K562 (cell line): Measurements from ENCODE around the gene C6orf89. TPM values are rescaled to one million over a fixed set of nuclear protein-coding genes. Genes with fewer than 3 reads are reported as not detected.

ENCODE experiments used
- ADNP ChIP-seq: fragments of 200-800 bp; sonication (Bioruptor generic); IDR thresholded peaks from 2 replicates; pipeline ENCODE4 v1.6.1; 2016; ENCODE audit warnings: missing genetic modification characterization, missing compliant biosample characterization
- CEBPG ChIP-seq, 3 experiments: fragments of 200-800 bp in 1 of 3; sonication (Bioruptor generic) in 1 of 3; sonication (generic) in 1 of 3; formaldehyde crosslinking in 1 of 3; IDR thresholded peaks in 2 of 3; conservative IDR thresholded peaks in 1 of 3; 2 replicates each; pipeline versions ENCODE4 v1.6.1 to v1.8.0; 2016 to 2022; ENCODE audit warnings: missing compliant biosample characterization in 2 of 3, missing genetic modification characterization in 2 of 3, mild to moderate bottlenecking in 1 of 3, missing genetic modification reagents in 1 of 3
- FOXM1 ChIP-seq, 2 experiments: fragments of 450-650 bp in 1 of 2; sonication (generic) in 1 of 2; formaldehyde crosslinking in 1 of 2; IDR thresholded peaks; 2 replicates each; pipeline versions ENCODE4 v1.6.1 to v1.9.0; 2017 to 2022; ENCODE audit warnings: low read depth in 2 of 2, mild to moderate bottlenecking in 2 of 2, missing genetic modification reagents in 1 of 2, moderate library complexity in 1 of 2
- FUS ChIP-seq: fragments of 200-400 bp; formaldehyde crosslinking; optimal IDR thresholded peaks from 2 replicates; pipeline ENCODE3; 2017; ENCODE audit warnings: low read depth, low read length
- HCFC1 ChIP-seq: IDR thresholded peaks from 2 replicates; pipeline ENCODE4 v1.6.1; 2012; ENCODE audit warnings: low read depth, low read length, improper control_type of control experiment
- MAFK ChIP-seq: IDR thresholded peaks from 2 replicates; pipeline ENCODE4 v1.6.1; 2011; ENCODE audit warnings: low read length, improper control_type of control experiment
- MTF1 ChIP-seq: fragments of 250-450 bp; sonication (Bioruptor Pico); IDR thresholded peaks from 2 replicates; pipeline ENCODE4 v1.9.0; 2021; ENCODE audit warnings: moderate library complexity, mild to moderate bottlenecking, inconsistent platforms, borderline replicate concordance
- SREBF2 ChIP-seq: sonication (generic); formaldehyde crosslinking; IDR thresholded peaks from 2 replicates; pipeline ENCODE4 v1.4.0; 2020; ENCODE audit warnings: mild to moderate bottlenecking, missing genetic modification reagents
- SRSF1 ChIP-seq: fragments of 200-400 bp; formaldehyde crosslinking; IDR thresholded peaks from 2 replicates; pipeline ENCODE4 v1.6.1; 2017; ENCODE audit warnings: mild to moderate bottlenecking, low read depth, low read length, moderate library complexity
- ZNF174 ChIP-seq: fragments of 250-450 bp; sonication (Bioruptor Pico); IDR thresholded peaks from 2 replicates; pipeline ENCODE4 v1.4.0; 2020; ENCODE audit warnings: mild to moderate bottlenecking
- polyA plus RNA-seq, 8 experiments: library from polyadenylated mRNA; depleted of rRNA in 4 of 8; stranded (reverse) in 5 of 8; unstranded in 3 of 8; fragments of >200 nt; fragmentation: Nextera tagmentation in 2 of 8; fragmentation: Illumina TruSeq in 1 of 8; extraction: Ambion mirVana in 2 of 8; extraction: Trizol in 1 of 8; gene quantifications; 2 replicates each; pipeline versions ENCODE4 v1.2.1 to v1.2.3, GENCODE V29; 2011 to 2014; ENCODE audit warnings: inconsistent platforms in 1 of 8, missing spikeins in 1 of 8
- total RNA-seq, 7 experiments: library from RNA; depleted of rRNA in 6 of 7; stranded (reverse); fragments of >200 nt in 6 of 7; fragmentation: Illumina TruSeq in 2 of 7; extraction: Trizol in 2 of 7; gene quantifications; 2 replicates each; pipeline versions ENCODE4 v1.2.1 to v1.2.3, GENCODE V29; 2011 to 2021; ENCODE audit warnings: low replicate concordance in 1 of 7
- TF ChIP-seq, protein P1 (sequence below): fragments of 450-650 bp; IDR thresholded peaks from 2 replicates; pipeline ENCODE4 v1.6.1; 2016; ENCODE audit warnings: missing biosample characterization, missing genetic modification characterization
- TF ChIP-seq, protein P2 (sequence below), 2 experiments: fragments of 250-450 bp in 1 of 2; fragments of 450-650 bp in 1 of 2; sonication (Bioruptor Pico) in 1 of 2; IDR thresholded peaks; 2 replicates each; pipeline versions ENCODE4 v1.6.1 to v1.8.0; 2016 to 2021; ENCODE audit warnings: mild to moderate bottlenecking in 2 of 2, moderate library complexity in 2 of 2, missing compliant biosample characterization in 1 of 2, missing genetic modification characterization in 1 of 2

C6orf89 gene
- total and polyA plus RNA-seq, 9 of the 15 experiments (the other 6 are each of a cell fraction or from before 2014, with no cell fraction given): 35.2 to 111 (median 58.5) TPM

DNA sequence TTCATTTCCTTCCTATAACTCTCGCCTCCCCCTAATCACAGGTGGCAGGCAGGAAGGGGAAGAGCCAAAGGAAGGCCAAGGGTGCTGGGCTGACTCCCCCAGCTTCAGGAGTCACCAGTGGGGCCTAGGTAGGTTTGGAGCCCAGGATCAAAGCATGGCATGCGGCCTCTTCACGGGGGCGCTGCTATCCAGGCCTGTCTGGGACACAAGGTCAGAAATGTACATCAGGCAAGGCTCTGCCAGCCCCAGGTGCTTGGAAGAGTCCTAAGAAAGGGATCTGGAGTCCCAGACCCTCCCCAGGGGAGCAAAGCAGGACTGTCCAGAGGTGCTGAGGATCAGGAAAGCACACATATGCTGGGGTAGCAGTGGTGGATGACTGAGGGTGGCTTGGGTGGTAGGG lies 79.2 kb downstream of the C6orf89 start (continued):
- TF ChIP-seq, protein P1, sequence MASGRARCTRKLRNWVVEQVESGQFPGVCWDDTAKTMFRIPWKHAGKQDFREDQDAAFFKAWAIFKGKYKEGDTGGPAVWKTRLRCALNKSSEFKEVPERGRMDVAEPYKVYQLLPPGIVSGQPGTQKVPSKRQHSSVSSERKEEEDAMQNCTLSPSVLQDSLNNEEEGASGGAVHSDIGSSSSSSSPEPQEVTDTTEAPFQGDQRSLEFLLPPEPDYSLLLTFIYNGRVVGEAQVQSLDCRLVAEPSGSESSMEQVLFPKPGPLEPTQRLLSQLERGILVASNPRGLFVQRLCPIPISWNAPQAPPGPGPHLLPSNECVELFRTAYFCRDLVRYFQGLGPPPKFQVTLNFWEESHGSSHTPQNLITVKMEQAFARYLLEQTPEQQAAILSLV: no peak
- no peak for TF ChIP-seq SRSF1
- TF ChIP-seq, protein P2, sequence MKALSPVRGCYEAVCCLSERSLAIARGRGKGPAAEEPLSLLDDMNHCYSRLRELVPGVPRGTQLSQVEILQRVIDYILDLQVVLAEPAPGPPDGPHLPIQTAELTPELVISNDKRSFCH (CRISPR knock-in tag; IDR thresholded peaks at IDR 0.05): no peak
- TF ChIP-seq, protein P2 (tag; IDR thresholded peaks at IDR 0.05): no peak
- TF ChIP-seq ZNF174: no peak
- TF ChIP-seq MAFK: no peak
- no peak for TF ChIP-seq ADNP (tag)
- TF ChIP-seq CEBPG (CRISPR knock-in tag; IDR thresholded peaks at IDR 0.05): no peak
- no peak for TF ChIP-seq CEBPG (tag; conservative IDR thresholded peaks at IDR 0.05 in 1 of 2, IDR thresholded peaks at IDR 0.05 in 1 of 2)
- TF ChIP-seq FOXM1 (IDR thresholded peaks at IDR 0.05; ENCODE audit: low read depth): no peak
- no peak for TF ChIP-seq FOXM1 (CRISPR knock-in tag; IDR thresholded peaks at IDR 0.05; ENCODE audit: low read depth)
- TF ChIP-seq SREBF2: no peak
- TF ChIP-seq HCFC1: no peak
- TF ChIP-seq FUS: no peak
- no peak for TF ChIP-seq MTF1 (CRISPR knock-in tag)
